Embryonic facial prominence (tissue), 1 donor: ENCODE data around the gene MIDN.

Experiments
- DNase-seq: peaks from one replicate; pipeline ENCODE4 v3.0.0-alpha.2; 2016; ENCODE audit errors: extremely low spot score

MIDN gene

DNA sequence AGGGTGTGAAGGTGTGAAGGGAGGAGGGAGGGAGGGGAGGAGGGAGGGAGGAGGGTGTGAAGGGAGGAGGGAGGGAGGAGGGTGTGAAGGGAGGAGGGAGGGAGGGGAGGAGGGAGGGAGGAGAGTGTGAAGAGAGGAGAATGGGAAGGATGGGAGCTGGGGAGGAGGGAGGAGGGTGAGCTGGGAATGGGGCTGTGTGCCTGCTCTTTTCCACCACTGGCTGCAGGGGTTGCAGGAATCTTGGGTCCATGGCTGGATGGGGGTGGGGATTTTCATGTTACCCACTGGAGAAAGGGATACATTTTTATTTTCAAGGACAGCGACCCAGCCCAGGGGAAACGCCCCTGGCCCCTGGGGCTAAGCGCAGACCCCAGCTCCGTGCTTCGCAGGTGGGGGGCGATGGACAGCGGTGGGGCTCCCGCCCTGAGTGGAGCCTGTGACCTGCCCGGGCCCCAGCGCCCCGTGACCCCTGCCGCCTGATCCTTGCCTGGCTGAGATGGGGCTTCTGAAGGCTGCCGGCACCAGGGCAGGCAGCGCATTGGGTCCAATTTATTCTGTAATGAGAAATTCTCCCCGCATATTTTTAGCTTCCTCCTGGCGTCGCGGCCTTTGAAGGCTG, 34.3 kb downstream of the MIDN start:
- DNase-seq: no peak

DNA sequence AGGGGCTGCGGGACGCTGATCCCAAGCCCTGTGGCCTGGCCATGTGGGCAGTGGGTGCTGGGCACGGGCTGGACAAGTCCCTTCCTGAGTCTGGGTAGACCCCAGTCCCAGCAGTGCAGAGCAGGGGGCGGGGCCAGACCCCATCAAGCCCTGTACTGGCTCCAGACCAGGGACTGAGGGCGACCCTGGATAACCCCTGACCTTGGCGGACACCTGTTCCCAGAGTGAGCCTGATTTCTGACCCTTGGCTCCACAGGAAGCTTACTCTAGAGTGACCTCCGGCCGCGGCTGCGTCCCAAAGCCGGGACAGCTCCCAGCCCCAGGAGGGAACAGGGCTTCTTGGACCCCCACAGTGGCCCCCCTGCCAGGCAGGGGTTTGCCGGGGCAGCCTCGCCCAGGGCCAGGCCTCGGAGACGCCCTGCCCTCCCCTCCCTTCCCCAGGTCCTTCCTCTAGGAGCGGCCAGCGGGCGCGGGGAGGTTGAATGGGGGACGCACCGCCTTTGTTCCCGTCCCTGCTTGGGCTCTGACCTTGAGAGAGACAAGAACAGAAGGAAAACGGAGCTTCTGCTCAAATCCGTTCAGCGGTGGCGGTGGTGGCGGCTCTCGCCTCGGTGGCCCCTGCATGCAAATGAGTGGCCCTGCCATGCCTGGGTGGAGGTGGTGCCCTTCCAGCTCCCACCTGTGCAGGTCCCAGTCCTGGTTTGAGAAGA, 35.0 kb downstream of the MIDN start:
- DNase-seq: no peak

DNA sequence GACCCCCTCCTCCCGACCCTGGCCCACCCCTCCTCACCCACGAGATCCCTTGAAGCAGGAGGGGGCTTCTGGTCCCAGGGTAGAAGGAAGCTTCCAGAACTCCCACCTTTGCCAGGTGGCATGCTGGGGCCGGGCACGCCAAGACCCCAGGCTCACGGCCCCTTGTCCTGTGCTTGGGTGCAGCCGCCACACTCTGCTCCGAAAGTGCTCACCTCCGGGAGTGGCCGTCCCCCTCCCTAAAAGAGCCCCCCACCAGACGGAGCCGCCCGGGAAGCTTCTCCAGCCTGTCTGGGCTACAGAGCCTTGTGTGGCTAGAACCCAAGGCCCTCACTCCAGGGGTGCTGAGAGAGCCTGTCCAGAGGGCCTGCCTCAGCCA, 35.5 kb downstream of the MIDN start:
- no peak for DNase-seq

DNA sequence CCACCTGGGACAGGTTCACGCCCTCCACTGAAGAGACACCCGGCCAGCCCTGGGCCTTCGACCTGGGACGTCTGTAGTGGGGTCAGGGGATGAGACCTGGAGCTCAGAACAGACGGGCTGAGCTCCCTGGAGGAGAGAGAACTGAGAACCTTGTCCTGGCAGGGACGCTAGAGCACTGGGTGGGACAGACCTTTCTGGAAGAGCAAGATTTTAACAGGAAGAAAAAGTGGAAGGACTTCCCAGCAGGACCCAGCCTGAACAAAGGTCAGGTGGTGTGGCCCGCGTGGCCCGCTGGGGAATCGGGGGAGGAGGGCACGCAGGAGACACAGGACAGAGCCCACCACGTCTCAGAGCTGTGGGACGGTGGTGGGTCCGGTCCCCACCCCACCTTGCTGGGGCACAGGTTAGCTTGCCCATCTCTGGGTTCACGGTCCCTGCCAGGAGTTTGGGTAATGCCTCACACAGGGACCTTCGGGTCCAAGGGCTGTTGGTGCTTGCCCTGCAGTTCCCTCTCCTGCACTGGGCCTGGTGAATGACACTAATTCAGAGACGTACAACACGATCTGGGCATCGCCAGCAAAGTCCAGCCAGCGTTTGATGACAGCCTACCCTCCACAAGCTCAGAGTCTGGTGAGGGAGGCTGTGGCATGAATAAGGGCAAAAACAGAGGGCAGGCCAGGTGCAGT, 36.1 kb downstream of the MIDN start:
- no peak for DNase-seq

DNA sequence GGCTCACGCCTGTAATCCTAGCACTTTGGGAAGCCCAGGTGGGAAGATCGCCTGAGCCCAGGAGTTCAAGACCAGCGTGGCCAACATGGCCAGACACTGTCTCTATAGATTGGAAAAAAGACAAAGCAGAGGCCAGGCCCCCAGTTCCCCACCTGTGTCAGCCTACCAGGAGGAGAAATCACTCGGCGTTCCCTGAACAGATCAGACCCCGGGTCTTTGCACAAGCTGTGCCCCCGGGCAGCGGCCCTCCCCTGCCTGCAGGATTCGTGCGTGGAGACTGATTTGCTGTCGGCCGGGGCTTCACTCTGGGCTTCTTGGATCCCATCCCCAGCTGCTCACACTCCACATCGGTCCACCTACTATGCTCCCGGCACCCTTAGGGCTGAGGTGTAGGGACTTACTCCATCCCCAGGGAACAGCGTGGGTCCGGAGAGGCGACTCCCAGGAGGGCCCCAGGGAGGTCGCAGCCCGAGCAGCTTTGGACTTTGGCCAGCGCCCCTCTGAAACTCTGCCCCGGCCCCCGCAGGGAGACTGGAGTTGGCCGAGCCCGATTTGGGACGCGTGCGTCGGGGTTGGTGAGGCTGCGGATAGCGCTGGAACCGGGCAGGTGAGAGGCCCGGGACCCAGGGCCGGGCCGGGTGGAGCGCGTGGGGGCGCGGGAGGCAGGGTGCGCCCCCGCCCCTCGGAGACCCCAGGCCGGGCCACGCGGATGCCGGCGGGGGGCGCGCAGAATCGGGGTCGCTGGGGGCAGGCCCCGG, 36.8 kb downstream of the MIDN start:
- DNase-seq: no peak

DNA sequence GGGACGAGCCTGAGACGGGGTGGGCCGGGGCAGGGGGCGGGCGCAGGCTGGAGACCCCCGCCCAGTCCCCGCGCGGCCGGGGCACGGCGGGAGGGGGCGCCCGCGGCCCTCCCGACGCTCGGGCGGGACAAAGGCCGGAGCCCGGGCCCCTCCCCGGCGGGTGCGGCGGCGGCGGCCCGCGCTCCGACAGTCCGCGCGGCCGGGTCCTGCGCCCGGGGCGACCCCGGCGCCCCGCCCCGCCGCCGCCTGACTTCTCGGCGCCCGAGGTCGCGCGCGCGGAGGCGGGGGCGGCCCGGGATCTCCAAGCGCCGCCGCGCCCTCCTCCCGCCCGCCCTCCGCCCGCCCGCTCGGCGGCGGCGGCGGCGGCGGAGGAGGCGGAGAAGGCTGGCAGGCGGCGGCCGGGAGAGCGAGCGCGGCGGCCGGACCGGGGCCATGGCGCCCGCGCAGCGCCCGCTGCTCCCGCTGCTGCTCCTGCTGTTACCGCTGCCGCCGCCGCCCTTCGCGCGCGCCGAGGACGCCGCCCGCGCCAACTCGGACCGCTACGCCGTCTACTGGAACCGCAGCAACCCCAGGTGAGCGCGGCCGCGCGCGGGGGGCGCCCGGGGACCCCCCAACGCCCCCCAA, 37.5 kb downstream of the MIDN start, which contains the start of gene EFNA2:
Gene EFNA2 (plus strand): TSS at position 137 of the 624 bp plus-strand sequence. CDS start 296 bp downstream, at position 433.
- DNase-seq: no peak

DNA sequence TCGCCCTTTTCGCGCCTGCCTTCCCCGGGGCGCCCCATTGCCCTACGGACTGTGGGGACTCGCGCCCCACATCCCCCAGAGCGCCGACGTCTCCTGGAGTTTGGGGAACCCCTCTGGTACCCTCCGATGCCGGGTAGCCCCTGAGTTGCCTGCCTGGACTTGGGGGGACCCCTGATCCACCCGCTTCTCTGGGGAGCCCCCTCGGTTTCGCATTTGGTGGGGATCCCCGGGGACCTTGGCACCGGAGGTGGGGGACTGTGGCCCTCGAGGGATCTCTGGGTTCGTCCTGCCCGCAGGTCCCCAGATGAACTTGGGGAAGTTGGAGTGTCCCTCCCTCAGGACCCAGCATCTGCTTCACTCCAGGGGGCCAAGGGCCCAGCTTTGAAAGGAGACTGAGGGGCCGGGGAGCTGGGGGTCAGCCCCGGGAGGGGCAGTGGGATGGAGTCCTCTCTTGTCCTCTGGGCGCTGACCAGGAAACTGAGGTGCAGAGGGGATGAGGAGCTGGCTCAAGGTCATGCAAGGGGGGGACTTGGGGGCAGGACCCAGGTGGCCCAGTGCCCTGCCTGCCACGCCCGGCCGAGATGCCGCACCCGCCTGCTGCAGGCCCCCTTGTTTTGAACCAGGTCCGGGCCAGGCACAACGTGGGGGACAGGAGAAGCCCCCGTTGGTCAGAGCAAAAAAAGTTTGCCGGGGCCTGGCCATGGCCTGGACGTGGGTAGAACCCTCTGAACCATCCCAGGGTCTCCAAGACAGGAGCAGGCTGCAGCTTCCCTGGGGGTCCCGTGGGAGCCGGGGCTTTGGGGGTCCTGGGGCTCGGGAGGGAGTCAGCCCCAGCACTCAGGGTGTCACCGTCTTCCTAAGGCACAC, 38.3 kb downstream of the MIDN start:
- DNase-seq: no peak

DNA sequence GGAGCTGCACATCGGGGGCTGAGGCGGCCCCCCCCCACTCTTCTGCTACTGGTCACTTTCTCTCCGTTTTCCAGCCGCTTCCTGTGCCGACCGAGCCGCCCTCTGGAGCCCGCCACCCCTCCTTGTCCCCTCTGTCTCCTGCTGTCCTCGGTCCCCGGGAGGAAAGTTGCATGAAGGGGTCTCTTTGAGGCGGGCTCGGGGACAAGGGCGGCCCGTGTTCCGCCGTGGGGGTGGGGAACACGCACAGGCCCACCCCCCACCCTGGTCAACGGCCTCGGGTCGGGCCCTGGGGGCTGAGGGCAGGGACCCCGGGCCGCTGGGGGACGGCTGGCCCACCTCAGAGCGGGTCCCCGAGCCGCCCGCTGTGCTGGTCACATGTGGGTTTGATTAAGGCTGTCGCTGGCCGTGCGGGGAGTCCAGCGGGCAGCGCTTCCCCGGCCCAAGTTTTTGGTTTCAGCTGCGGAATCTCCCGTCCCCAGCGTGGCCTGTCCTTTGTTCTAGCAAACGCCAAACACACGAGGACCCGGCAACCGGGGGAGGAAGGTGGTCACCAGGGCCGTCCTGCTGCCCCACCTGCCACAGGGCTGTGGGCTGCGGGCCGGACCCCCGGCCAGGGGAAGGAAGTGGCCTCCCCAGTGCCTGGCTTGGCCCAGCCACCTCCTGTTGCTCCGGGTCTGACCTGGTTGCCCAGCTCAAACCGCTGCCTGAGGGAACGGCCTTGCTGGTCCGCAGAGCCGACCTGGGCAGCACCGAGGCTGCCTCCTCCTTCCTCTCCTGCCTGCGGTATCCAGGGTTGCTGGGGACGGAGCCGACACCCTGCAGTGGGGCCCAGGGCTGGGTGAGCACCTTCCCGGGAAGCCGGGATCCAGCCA, 39.2 kb downstream of the MIDN start:
- no peak for DNase-seq

DNA sequence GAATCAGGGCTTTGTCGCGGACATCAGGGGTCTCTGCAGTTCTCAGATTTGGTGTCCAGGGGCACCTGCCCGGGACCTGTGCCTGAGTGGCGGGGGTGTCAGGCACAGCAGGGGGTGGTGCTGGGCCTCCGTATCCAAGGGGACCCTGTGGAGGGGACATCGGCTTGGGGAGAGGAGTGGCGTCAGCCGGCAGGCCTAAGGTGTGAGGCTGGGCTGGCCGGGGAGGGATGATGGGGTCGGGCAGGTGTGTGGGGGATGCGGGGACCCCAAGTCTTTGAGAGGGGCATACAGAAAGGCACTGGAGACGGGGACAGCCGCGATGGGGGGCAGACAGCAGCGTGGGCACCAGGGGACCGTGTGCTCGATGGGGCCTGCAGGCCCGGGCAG, 39.8 kb downstream of the MIDN start:
- no peak for DNase-seq

DNA sequence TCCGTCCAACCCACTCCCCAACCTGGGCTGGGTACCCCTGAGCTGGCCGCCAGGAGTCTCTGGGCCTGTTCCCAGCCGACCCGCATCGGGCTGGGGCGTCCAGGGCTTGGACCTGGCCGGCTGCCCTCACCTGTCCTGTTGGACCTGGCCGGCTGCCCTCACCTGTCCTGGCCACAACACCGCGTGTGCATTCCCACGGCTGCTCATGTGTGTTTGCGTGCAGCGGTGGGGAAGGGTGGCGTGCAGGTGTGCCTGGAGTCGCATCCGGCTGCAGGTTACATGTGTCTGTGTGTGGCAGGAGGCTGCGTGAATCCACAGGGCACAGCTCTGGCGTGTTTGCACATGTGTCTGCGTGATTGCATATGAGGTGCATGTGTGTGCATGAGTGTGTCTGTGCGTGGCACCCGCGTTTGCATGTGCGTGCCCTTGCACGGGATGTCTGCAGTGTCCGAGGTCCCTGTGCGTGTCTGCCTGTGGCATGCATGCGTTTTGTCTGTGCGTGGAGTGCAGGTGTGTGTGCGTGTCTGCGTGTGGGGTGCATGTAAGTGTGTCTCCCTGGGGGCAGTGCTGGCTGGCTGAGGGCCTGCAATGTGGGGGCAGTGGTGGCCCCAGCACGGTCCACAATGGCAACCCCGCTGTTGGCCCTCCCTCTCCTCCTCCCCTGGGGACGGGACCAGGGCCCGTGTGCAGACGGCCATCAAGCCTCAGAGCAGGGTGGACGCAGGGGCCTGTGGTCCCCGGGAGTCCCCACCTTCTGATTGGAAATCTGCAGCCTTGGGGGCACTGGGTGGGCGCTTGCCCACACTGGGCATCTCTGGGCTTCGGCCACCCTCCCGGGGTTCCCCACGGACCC, 40.7 kb downstream of the MIDN start:
- DNase-seq: no peak

DNA sequence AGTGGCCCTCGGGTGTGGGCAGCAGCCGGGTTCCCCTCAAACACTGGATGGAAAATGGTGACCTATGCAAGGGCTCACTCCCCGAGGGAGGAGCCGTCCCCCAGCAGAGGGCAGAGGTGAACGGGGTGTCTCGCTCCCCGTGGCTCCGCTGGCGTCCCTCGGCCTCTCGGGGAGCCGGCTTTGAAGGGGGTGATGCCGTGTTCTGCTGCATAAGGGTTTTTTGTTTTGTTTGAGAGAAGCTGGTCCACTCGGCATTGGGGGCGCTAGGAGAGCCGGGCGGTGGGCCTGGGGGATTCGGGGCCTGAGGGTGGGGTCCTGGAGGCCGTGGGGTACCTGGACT, 41.3 kb downstream of the MIDN start:
- DNase-seq: no peak

DNA sequence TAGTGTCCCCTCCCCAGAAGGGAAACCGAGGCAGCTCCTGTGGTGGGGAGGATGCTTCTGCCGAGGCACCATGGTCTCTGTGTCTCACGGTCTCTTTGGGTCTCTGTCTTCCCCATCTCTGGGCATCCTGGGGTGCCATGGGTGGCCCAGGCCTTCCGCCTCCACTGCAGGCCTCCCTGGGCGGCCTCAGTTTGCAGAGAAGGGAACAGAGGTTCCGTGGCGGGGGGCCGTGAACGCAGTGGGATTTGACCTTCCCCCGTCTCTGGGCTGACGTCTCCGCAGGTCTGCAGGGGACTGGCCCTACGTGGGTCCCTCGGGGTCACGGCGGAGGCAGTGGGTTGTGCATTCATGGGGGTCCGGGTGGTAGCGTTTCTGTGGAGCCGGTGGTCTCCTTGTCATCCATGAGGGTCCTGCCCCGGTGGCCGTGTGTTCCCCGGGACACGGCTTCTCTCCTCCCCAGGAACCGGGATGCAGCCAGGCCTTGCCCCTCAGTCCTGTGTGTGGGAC, 41.9 kb downstream of the MIDN start:
- DNase-seq: no peak

DNA sequence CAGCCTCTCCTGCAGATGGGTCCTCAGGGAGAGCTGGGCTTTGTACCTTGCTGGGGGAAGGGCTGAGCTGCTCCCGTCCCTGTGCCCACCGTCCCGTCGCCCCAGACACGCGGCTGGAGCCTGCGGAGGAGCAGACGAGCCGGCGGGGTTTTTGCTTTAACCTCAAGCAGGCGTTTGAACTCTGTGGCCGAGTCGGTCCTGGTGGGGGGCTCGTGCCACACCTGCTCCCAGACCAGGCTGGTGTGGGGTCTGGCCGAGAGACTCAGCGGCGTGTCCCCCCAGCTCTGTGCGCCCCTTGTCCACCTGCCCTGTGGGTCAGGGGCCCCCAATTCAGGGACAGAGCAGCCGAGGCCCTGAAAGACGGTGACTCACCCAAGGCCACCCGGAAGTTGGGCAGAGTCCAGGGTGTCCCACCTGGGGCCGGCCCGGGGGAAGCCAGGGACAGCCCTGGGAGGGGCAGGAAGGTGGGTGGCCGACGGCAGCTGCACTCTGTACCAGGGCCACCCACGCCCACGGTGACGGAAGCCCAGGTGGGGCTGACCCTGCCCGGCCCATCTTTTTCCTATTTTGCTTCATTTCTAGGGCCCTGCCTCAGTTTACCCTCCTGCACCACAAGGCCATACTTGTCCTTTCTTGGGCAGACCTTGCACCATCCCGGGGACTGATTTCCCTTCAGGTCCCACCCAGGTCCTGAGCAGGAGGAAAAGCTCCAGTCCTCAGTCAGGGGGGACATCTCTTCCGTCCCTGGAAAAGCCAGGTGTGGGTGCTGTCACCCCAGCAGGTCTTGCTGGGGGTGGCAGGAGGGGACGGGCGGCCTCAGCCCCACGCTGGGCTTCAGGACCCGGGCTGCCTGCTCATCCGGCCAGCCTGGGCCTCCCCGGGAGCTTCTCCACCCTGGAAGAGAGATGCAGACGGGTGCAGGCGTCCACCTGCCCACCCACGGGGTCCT, 42.6 kb downstream of the MIDN start:
- DNase-seq: no peak

DNA sequence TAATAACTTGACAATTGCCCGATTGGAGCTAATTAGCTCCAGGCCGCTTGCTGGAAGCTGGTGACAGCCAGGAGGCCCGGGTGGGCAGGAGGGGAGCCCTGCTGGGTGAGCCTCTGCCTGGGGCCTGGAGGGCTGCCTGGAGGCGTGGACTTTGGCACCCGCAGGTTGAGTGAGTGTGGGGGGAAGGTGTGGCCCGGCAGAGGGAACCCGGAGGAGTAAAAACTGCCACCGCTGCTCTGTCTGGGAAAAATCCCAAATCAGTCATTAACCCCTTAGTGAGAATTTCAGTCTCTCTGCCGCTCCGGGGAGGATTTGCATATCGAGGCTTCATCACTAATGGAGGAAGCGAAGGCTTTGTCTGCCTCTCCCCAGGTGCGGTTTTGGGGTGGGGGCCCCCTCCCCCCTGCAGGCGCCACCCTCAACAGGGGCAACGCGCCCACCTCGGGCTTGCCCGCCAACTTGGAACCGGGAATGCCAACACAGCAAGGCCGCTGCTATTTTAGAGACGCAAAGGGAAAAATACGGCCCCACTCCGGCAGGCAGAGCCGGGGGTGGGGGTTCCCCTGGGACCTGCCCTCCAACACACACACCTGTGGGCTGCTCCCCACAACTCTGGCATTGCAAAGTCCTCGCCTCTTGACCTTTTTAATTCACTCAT, 43.5 kb downstream of the MIDN start:
- no peak for DNase-seq

DNA sequence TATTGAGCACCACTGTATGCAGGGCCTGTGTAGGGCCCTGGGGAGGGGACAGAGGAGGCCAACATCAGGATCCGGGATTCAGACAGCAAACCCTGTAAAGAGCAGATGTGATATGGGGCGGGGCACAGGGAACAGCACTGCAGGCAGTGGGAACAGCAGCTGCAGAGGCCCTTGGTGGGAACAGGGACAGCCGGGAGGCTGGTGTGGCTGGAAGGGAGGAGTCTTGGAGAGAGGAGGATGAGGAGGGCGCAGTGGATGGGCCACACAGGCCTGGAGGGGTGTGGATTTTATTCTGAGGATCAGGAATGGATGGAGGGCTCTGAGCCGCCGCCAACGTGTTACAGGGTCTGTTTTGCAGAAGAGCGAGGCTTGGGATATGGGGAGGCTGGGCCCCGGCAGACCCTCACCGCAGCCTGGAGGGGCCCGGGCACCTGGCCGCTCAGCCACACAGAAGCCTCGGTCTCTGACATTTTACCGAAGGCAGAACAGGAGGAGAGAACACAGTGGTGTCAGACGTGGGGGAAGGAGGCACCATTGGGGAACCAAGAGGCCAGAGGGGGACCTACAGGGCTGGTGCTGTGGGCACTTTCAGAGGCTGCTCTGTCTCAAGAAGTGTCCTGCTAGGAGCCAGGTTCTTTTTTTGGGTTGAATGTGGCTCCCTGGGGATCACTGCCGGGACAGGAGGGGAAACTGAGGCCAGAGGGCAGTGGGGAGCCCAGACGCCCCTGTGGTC, 44.2 kb downstream of the MIDN start:
- no peak for DNase-seq

DNA sequence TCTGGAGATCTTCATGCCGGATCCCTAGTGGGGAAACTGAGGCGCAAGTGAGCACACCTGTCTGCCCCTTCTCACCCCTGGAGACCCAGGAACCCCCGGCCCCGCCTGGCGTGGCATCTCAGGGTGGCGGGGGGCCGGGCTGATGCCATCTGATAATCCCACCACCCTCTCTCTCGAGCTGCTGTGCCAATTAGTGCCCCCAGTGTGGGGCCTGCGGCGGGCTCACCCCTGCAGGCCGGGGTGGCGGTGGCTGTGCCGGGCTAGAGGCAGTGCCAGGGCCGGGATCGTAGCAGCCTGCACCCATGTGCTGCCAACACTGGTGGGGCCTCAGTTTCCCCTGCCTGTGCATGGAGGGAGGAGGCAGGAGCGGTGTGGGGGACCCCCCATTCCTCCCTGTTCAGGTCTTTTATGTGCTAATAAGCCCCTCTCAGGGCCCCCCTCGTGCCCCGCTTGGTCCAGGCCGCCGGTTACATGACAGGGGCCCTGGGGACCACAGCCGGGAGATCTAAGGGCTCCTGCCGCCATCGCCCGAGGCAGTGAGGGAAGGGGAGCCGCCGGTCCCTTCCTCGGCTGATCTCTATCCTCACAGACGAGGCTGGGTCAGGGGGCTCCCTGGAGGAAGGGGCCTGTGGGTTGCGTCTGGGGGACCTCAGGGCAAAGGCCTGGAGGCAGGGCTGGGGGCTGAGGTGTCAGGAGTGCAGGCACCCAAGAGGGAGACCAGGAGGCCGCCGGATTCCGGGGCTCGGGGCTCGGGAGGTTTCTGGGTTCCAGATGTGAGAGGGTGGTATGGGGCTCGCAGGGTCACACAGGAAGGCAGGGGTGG, 45.6 kb downstream of the MIDN start:
- DNase-seq: no peak
